ENCODE measurements around the gene PSMA6.

DNA sequence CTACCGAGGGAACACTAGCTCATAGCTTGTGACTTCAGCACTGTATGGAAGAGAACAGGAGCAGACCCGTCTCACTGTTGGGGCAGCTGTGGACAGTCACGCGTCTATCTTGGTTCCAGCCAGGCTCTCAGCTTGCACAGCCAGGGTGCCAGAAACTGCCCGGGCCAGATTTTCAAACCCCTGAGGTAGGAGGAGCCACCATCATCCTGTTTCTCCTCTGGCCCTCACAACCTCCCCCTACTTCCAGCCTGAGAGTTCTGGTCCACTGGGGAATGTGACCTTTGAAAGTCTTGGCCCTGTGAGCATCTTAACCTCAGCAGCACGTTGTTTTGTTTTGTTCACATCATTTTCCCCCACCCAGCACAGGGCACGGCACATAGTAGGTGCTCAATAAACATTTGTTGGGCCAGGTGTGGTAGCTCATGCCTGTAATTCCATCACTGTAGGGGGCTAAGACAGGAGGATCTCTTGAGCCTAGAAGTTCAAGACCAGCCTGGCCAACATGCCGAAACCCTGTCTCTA is 50.4 kb downstream of the PSMA6 start:
- no peak for TF ChIP-seq POLR2A (IDR thresholded peaks at IDR 0.05)
- TF ChIP-seq, protein P1, sequence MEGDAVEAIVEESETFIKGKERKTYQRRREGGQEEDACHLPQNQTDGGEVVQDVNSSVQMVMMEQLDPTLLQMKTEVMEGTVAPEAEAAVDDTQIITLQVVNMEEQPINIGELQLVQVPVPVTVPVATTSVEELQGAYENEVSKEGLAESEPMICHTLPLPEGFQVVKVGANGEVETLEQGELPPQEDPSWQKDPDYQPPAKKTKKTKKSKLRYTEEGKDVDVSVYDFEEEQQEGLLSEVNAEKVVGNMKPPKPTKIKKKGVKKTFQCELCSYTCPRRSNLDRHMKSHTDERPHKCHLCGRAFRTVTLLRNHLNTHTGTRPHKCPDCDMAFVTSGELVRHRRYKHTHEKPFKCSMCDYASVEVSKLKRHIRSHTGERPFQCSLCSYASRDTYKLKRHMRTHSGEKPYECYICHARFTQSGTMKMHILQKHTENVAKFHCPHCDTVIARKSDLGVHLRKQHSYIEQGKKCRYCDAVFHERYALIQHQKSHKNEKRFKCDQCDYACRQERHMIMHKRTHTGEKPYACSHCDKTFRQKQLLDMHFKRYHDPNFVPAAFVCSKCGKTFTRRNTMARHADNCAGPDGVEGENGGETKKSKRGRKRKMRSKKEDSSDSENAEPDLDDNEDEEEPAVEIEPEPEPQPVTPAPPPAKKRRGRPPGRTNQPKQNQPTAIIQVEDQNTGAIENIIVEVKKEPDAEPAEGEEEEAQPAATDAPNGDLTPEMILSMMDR (IDR thresholded peaks at IDR 0.05) = no peak
- no peak for TF ChIP-seq POLR2AphosphoS5 (IDR thresholded peaks at IDR 0.05)
- TF ChIP-seq EP300 (IDR thresholded peaks at IDR 0.05; ENCODE audit: low read depth) = no peak
